ENCODE measurements around the gene TTC28.

GRCh38 chr22:27978802-27979201 is 700.8 kb downstream of the TTC28 start:
- no peak for TF ChIP-seq CTCF (IDR thresholded peaks at IDR 0.05)
- TF ChIP-seq POLR2A (IDR thresholded peaks at IDR 0.05), result no peak

All from uterus (tissue), 2 donors.